GM12874 (cell line): ENCODE measurements around the gene NME3.

Experiments
- CTCF ChIP-seq: IDR thresholded peaks from 2 replicates; pipeline ENCODE4 v1.5.1; 2011; ENCODE audit warnings: low read depth, mild to moderate bottlenecking, control low read depth, low read length, moderate library complexity; ENCODE audit not compliant: insufficient read depth

NME3 gene

GRCh38 chr16:1777375-1778199, 6.2 kb upstream of the NME3 start:
- no peak for TF ChIP-seq CTCF

GRCh38 chr16:1776991-1777374, 5.6 kb upstream of the NME3 start:
- no peak for TF ChIP-seq CTCF

GRCh38 chr16:1776672-1776955, 5.3 kb upstream of the NME3 start:
- no peak for TF ChIP-seq CTCF

GRCh38 chr16:1775846-1776671, 4.7 kb upstream of the NME3 start:
- no peak for TF ChIP-seq CTCF

- TF ChIP-seq CTCF: no peak
Measured at GRCh38 chr16:1775006-1775845, 3.9 kb upstream of the NME3 start.

- no peak for TF ChIP-seq CTCF
Measured at GRCh38 chr16:1774448-1774780, 3.1 kb upstream of the NME3 start.
